ENCODE data around the gene MYO5B.

The MYO5B gene

DNA sequence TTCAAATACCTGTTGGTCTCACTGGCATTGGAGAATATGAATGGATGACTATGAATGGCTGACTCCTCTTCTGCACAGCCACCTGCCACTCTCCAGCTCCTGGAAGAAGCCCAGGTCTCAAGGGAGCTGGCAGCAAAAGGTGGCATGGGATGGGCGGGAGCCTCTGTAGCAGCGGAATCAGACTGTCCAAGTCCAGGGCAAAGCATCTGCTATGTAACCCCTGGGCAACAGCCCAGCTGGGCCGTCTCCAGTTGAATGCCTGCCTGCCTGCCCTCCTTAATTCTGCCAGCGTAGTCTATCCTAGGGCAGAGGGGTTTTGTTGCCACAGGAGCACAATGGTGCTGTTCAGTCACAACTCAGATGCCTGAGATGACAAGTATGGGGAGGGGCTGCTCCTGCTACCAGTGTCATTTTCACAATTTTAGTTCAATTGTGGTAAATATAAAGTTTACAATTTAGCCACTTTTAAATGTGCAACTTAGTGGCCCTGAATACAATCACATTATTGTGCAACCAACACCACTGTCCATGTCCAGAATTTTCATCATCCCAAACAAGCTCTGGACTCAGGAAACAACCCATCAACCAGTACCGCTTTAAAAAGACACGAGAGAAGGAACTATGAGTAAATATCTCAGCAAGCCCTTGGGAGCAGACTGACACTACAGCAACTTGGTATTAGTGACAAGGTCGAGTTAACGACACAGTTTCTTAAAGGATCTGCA is 115.2 kb downstream of the MYO5B start:
- TF ChIP-seq, protein P1, sequence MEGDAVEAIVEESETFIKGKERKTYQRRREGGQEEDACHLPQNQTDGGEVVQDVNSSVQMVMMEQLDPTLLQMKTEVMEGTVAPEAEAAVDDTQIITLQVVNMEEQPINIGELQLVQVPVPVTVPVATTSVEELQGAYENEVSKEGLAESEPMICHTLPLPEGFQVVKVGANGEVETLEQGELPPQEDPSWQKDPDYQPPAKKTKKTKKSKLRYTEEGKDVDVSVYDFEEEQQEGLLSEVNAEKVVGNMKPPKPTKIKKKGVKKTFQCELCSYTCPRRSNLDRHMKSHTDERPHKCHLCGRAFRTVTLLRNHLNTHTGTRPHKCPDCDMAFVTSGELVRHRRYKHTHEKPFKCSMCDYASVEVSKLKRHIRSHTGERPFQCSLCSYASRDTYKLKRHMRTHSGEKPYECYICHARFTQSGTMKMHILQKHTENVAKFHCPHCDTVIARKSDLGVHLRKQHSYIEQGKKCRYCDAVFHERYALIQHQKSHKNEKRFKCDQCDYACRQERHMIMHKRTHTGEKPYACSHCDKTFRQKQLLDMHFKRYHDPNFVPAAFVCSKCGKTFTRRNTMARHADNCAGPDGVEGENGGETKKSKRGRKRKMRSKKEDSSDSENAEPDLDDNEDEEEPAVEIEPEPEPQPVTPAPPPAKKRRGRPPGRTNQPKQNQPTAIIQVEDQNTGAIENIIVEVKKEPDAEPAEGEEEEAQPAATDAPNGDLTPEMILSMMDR (IDR thresholded peaks at IDR 0.05; ENCODE audit: low read depth, low read length, missing control alignments): no peak
- DNase-seq: no peak
- Histone ChIP-seq H3K27ac (no peak overlapping the region), H3K4me3 (ENCODE audit: low read depth, low read length) (no peak overlapping the region), H3K36me3 (replicated peaks) (no peaks in the 10 kb centered on the region), H3K27me3 (replicated peaks) (no peaks in the 10 kb centered on the region)
- in situ Hi-C loops (cut with HindIII; ENCODE audit: low pct_ligation_motif_present, low sequenced_read_pairs): no loop called here

DNA sequence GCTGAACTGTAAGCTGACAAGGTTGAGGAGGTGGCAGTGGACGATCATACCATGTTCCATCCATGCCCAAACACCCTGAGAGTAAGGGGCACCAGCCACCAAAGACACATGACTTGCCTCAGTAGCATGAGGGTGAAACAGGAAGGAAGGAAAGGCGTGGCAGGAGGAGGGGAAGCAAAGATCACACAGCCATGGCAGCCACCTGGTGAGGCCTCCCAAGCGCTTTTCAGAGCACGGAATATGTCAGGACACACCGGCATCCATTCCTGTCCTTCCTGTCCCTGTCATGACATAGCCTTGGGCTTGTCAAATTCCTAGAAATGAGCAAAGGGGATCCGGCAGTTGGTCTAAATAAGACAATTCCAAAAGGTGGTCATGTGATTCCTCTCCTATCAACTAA is 118.7 kb downstream of the MYO5B start:
- Histone ChIP-seq H3K36me3 (replicated peaks) (no peaks in the 10 kb centered on the region), H3K27me3 (replicated peaks) (no peaks in the 10 kb centered on the region), H3K4me3 (ENCODE audit: low read depth, low read length) (no peak overlapping the region), H3K27ac (no peak overlapping the region)
- in situ Hi-C loops (cut with HindIII; ENCODE audit: low pct_ligation_motif_present, low sequenced_read_pairs): no loop called here
- TF ChIP-seq, protein P1 (IDR thresholded peaks at IDR 0.05; ENCODE audit: low read depth, low read length, missing control alignments): no peak
- no peak for DNase-seq

DNA sequence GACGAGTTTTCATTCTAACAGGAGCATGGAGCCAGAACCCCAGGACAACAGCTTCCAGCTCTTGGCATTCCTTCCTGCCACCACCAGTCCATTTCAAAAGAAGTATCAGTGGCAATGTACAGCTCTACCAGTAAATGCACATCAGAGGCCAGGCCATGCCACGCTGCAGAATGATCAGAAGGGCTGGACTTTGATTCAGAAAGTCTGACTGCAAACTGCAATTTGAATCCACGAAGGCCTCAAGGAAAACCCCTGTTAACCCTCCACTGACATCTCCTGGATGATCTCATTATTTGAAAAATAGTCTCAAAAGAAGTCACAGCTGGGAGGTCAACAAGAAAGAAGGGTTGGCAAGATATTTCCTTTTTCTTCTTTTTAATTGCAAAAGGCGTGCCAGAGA is 119.2 kb downstream of the MYO5B start:
- Histone ChIP-seq H3K36me3 (replicated peaks) (no peaks in the 10 kb centered on the region), H3K27ac (no peak overlapping the region), H3K27me3 (replicated peaks) (no peaks in the 10 kb centered on the region), H3K4me3 (ENCODE audit: low read depth, low read length) (no peak overlapping the region)
- in situ Hi-C loops (cut with HindIII; ENCODE audit: low pct_ligation_motif_present, low sequenced_read_pairs): no loop called here
- TF ChIP-seq, protein P1 (IDR thresholded peaks at IDR 0.05; ENCODE audit: low read depth, low read length, missing control alignments): no peak
- no peak for DNase-seq

DNA sequence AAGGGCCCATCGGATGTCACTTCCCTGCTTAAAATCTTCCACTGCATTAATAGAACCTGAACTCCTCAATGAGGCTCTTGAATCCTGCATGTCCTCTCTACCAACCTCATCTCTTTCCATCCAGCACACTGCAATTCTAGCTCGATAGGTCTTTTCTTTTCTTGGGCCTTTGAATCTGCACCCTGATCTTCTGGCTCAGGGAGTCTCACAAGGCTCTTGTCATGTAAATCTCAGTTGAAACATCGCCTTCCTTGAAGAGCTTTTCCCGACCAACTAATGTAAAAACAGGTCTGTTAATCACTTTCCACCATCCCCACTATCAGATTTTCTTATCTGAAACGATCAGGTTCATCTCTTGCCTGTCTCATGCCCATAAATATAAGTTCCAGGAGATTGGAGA is 120.5 kb downstream of the MYO5B start:
- no peak for DNase-seq
- H3K36me3 ChIP-seq (replicated peaks): no peaks in the 10 kb centered on the region
- no peaks in the 10 kb centered on the region for H3K27me3 ChIP-seq (replicated peaks)
- in situ Hi-C loops (cut with HindIII; ENCODE audit: low pct_ligation_motif_present, low sequenced_read_pairs): no loop called here
- H3K4me3 ChIP-seq (ENCODE audit: low read depth, low read length): no peak overlapping the region
- TF ChIP-seq, protein P1 (IDR thresholded peaks at IDR 0.05; ENCODE audit: low read depth, low read length, missing control alignments): no peak
- no peak overlapping the region for H3K27ac ChIP-seq

DNA sequence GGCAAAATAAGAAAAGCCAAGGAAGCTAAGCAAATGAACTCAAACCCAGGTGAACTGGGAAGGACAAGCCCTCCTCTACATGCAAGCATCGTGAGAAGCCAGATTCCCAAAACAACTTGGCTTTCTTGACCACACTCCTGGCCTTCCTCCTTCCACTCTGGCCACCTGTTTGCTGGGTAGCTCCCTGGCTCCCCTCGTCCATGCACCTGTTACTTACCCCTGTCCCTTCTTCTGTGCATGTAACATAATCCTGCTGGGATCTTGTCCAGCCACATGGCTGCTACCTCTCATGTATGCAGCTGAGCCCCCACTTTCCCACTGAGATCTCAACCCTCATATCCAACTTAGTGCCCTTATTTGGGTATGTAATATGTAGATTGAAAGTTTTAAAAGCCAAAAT is 121.6 kb downstream of the MYO5B start:
- H3K4me3 ChIP-seq (ENCODE audit: low read depth, low read length): no peak overlapping the region
- H3K27ac ChIP-seq: no peak overlapping the region
- no peaks in the 10 kb centered on the region for H3K27me3 ChIP-seq (replicated peaks)
- H3K36me3 ChIP-seq (replicated peaks): no peaks in the 10 kb centered on the region
- TF ChIP-seq, protein P1 (IDR thresholded peaks at IDR 0.05; ENCODE audit: low read depth, low read length, missing control alignments): no peak
- DNase-seq: no peak
- in situ Hi-C loops (cut with HindIII; ENCODE audit: low pct_ligation_motif_present, low sequenced_read_pairs): no loop called here

DNA sequence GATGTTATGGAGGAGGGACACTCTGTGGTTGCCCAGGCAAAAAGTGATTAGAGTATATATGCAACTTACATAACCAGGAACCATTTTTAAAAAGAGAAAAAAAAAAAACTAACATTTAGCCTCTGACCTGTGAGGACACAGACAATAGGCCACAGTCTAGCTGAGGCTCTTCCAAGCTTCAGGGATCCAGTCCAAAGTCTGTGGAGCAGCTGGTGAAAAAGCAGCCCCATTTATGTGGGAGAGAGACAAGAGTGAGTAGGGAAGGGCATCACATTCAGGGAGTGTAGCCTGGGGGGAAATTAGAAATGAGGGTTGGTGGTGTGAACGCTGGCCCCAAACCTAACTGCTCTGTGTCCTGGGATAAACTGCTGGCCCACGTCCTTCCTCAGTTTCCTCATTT is 122.8 kb downstream of the MYO5B start:
- no peak for DNase-seq
- in situ Hi-C loops (cut with HindIII; ENCODE audit: low pct_ligation_motif_present, low sequenced_read_pairs): no loop called here
- Histone ChIP-seq H3K27me3 (replicated peaks) (no peaks in the 10 kb centered on the region), H3K4me3 (ENCODE audit: low read depth, low read length) (no peak overlapping the region), H3K36me3 (replicated peaks) (no peaks in the 10 kb centered on the region), H3K27ac (no peak overlapping the region)
- TF ChIP-seq, protein P1 (IDR thresholded peaks at IDR 0.05; ENCODE audit: low read depth, low read length, missing control alignments): no peak
